EL (cell line): ENCODE measurements around the gene MORF4L2.

Source experiments
- DNase-seq: peaks from one replicate; pipeline ENCODE4 v3.0.0-alpha.2; 2016

The MORF4L2 gene

GRCh38 chrX:103686199-103687072 is at the start of gene MORF4L2:
MORF4L2 (minus strand) TSS chrX:103686699; CDS start chrX:103677027, 9,672 bp downstream.
- peak; percentile 98 for DNase-seq

GRCh38 chrX:103734125-103734760 is 47.7 kb upstream of the MORF4L2 start:
- no peak for DNase-seq

- peak; percentile 42 for DNase-seq
Measured at GRCh38 chrX:103733017-103733416, 46.5 kb upstream of the MORF4L2 start.

- DNase-seq = peak; percentile 80
Measured at GRCh38 chrX:103730796-103731493, 44.4 kb upstream of the MORF4L2 start.

- DNase-seq = peak; percentile 15
Measured at GRCh38 chrX:103730147-103730795, 43.8 kb upstream of the MORF4L2 start.

GRCh38 chrX:103729015-103729414 is 42.5 kb upstream of the MORF4L2 start:
- DNase-seq = no peak

- DNase-seq = no peak
Measured at GRCh38 chrX:103727115-103727514, 40.6 kb upstream of the MORF4L2 start.

GRCh38 chrX:103726477-103726876 is 40.0 kb upstream of the MORF4L2 start:
- DNase-seq = no peak

- no peak for DNase-seq
Measured at GRCh38 chrX:103722505-103722904, 36.0 kb upstream of the MORF4L2 start.

- no peak for DNase-seq
Measured at GRCh38 chrX:103718120-103718519, 31.6 kb upstream of the MORF4L2 start.

GRCh38 chrX:103716962-103717361 is 30.5 kb upstream of the MORF4L2 start:
- peak; percentile 76 for DNase-seq

- DNase-seq = no peak
Measured at GRCh38 chrX:103710609-103711008, 24.1 kb upstream of the MORF4L2 start, which contains the start of gene TMEM31. TMEM31 (plus strand) TSS chrX:103710909; CDS start chrX:103712259, 1,350 bp downstream.

GRCh38 chrX:103704863-103705262 is 18.4 kb upstream of the MORF4L2 start:
- no peak for DNase-seq

- no peak for DNase-seq
Measured at GRCh38 chrX:103699243-103699642, 12.7 kb upstream of the MORF4L2 start.

- no peak for DNase-seq
Measured at GRCh38 chrX:103697687-103698086, 11.2 kb upstream of the MORF4L2 start.

- DNase-seq = no peak
Measured at GRCh38 chrX:103691059-103691458, 4.6 kb upstream of the MORF4L2 start.

GRCh38 chrX:103688946-103689345 is 2.4 kb upstream of the MORF4L2 start:
- DNase-seq = peak; percentile 35

GRCh38 chrX:103687696-103688201 is 1.2 kb upstream of the MORF4L2 start:
- DNase-seq = peak; percentile 77

- no peak for DNase-seq
Measured at GRCh38 chrX:103687073-103687695, 685 bp upstream of the MORF4L2 start.

GRCh38 chrX:103685396-103685795 is 1.1 kb downstream of the MORF4L2 start:
- DNase-seq = no peak

GRCh38 chrX:103681443-103681842 is 5.1 kb downstream of the MORF4L2 start:
- DNase-seq = no peak
